Activated CD8-positive, alpha-beta T cell treated with anti-CD3 and anti-CD28 coated beads for 36 hours (primary cell): Measurements from ENCODE around the gene ZNF384. TPM values are rescaled to one million over a fixed set of nuclear protein-coding genes. Genes with fewer than 3 reads are reported as not detected.

Source experiments
- ATAC-seq: fragments of 200-7000 bp; cut with Tn5 transposase; one replicate; pipeline ENCODE4 v1.10.0; 2021; ENCODE audit warnings: mild to moderate bottlenecking, moderate library complexity
- CTCF ChIA-PET: fragments of 350-600 bp; sonication (Branson Sonifier 250); formaldehyde crosslinking; loops from one replicate; lab custom pipeline; 2021; ENCODE audit warnings: antibody characterized with exemption; lab: Charles Lee
- POLR2A ChIA-PET: fragments of 350-600 bp; sonication (Branson Sonifier 250); formaldehyde crosslinking; loops from one replicate; lab custom pipeline; 2021; ENCODE audit warnings: antibody characterized with exemption; lab: Charles Lee
- DNase-seq: peaks from one replicate; pipeline ENCODE4 v3.0.0-alpha.2; 2020
- H3K27ac Mint-ChIP-seq: one replicate; pipeline ENCODE4 v1.8.0; 2021; ENCODE audit warnings: mild to moderate bottlenecking, mixed read lengths
- H3K27me3 Mint-ChIP-seq: one replicate; pipeline ENCODE4 v1.8.0; 2021; ENCODE audit warnings: mixed read lengths
- H3K36me3 Mint-ChIP-seq: one replicate; pipeline ENCODE4 v1.8.0; 2021; ENCODE audit warnings: low read depth, mixed read lengths
- H3K4me1 Mint-ChIP-seq: one replicate; pipeline ENCODE4 v1.8.0; 2021; ENCODE audit warnings: low read depth, mixed read lengths
- H3K4me3 Mint-ChIP-seq: one replicate; pipeline ENCODE4 v1.8.0; 2021; ENCODE audit warnings: mild to moderate bottlenecking, moderate library complexity, mixed read lengths
- H3K9me3 Mint-ChIP-seq: one replicate; pipeline ENCODE4 v1.8.0; 2021; ENCODE audit warnings: mixed read lengths
- CTCF ChIP-seq: fragments of 200-600 bp; IDR thresholded peaks from one replicate; pipeline ENCODE4 v1.8.0; 2022; ENCODE audit warnings: antibody characterized with exemption, mild to moderate bottlenecking
- intact Hi-C: fragments of 100-400 bp; cut with micrococcal nuclease; formaldehyde crosslinking; loops from one replicate; pipeline ENCODE4 v1.10.0; 2022
- total RNA-seq, 2 experiments: library from RNA; stranded (reverse); gene quantifications; one replicate each; pipeline ENCODE4 v1.2.3, GENCODE V29; 2021

ZNF384 gene
- total RNA-seq, 2 experiments from 2014 or later: 55.2 to 56.7 TPM

- H3K36me3 Mint-ChIP-seq: peaks cover 31% of the 10 kb centered on the region
These were observed 41.0 kb upstream of the ZNF384 start for GRCh38 chr12:6730169-6730568.

GRCh38 chr12:6729186-6729585 is 40.0 kb upstream of the ZNF384 start:
- TF ChIP-seq CTCF: no peak
- H3K9me3 Mint-ChIP-seq: no peaks in the 10 kb centered on the region
- H3K27me3 Mint-ChIP-seq: no peaks in the 10 kb centered on the region
- no peak overlapping the region for H3K27ac Mint-ChIP-seq
- ChIA-PET CTCF (interaction anchor here (0.9 kb wide), 1 partner anchor 37 kb away, joined by 4 read pairs; the partner anchor contains the start of gene PTMS), POLR2A (no interaction called here)
- H3K4me3 Mint-ChIP-seq: no peak overlapping the region
- ATAC-seq: no peak
- peaks cover 31% of the 10 kb centered on the region for H3K36me3 Mint-ChIP-seq
- H3K4me1 Mint-ChIP-seq: peaks cover 15% of the 10 kb centered on the region
- intact Hi-C loops: no loop called here
- DNase-seq: no peak

More at GRCh38 chr12:6730169-6730568, 41.0 kb upstream of the ZNF384 start:
- TF ChIP-seq CTCF: no peak
- DNase-seq: no peak
- Mint-ChIP-seq H3K27me3 (no peaks in the 10 kb centered on the region), H3K27ac (no peak overlapping the region), H3K4me3 (no peak overlapping the region), H3K9me3 (no peaks in the 10 kb centered on the region), H3K4me1 (peaks cover 10% of the 10 kb centered on the region)
- ChIA-PET CTCF (interaction anchor here (0.9 to 1.5 kb wide), 2 partner anchors 16 to 36 kb away, joined by 3 to 4 read pairs; partner anchors contain the start of gene PTMS), POLR2A (interaction anchor here (1.2 to 1.3 kb wide), 2 partner anchors 92 to 96 kb away, joined by 3 to 4 read pairs; no protein-coding TSS in a partner anchor)
- intact Hi-C loops: no loop called here
- ATAC-seq: no peak

GRCh38 chr12:6725350-6725749 is 36.2 kb upstream of the ZNF384 start:
- no peak for TF ChIP-seq CTCF
- H3K4me3 Mint-ChIP-seq: peak overlapping the region; percentile 85
- intact Hi-C loops: no loop called here
- peak overlapping the region; percentile 51 for H3K27ac Mint-ChIP-seq
- no peaks in the 10 kb centered on the region for H3K9me3 Mint-ChIP-seq
- DNase-seq: no peak
- no peaks in the 10 kb centered on the region for H3K27me3 Mint-ChIP-seq
- CTCF ChIA-PET: interaction anchor here (0.6 to 2.8 kb wide), 10 partner anchors 13 to 148 kb away, joined by 3 to 33 read pairs (median 4); partner anchors contain the start of genes MLF2, PTMS, SPSB2 and ZNF384
- ATAC-seq: no peak
- peaks cover 24% of the 10 kb centered on the region for H3K36me3 Mint-ChIP-seq
- POLR2A ChIA-PET: interaction anchor here (1.0 to 2.5 kb wide), 7 partner anchors 17 to 147 kb away, joined by 3 to 22 read pairs (median 7); partner anchors contain the start of genes CDCA3, MLF2, P3H3 and PTMS
- H3K4me1 Mint-ChIP-seq: peaks cover 24% of the 10 kb centered on the region

- intact Hi-C loops: no loop called here
- H3K36me3 Mint-ChIP-seq: peaks cover 15% of the 10 kb centered on the region
- DNase-seq (peak; percentile 49), ATAC-seq (peak; percentile 26)
- H3K27ac Mint-ChIP-seq: peak overlapping the region; percentile 97
- H3K4me1 Mint-ChIP-seq: peaks cover 24% of the 10 kb centered on the region
- peak overlapping the region; percentile 85 for H3K4me3 Mint-ChIP-seq
- no peaks in the 10 kb centered on the region for H3K27me3 Mint-ChIP-seq
- CTCF ChIA-PET: interaction anchor here (0.6 to 2.8 kb wide), 30 partner anchors 10 to 300 kb away, joined by 3 to 33 read pairs (median 4); partner anchors contain the start of genes CDCA3, ENO2, MLF2 and PTMS
- no peaks in the 10 kb centered on the region for H3K9me3 Mint-ChIP-seq
- TF ChIP-seq CTCF: no peak
- POLR2A ChIA-PET: interaction anchor here (0.6 to 2.5 kb wide), 23 partner anchors 8 to 219 kb away, joined by 3 to 22 read pairs (median 5); partner anchors contain the start of genes C12orf57, CDCA3, LAG3 and MLF2
These were observed 35.2 kb upstream of the ZNF384 start for GRCh38 chr12:6724409-6724797.
